Measurements from ENCODE around the gene HIC1. TPM values are rescaled to one million over a fixed set of nuclear protein-coding genes. Genes with fewer than 3 reads are reported as not detected.

The HIC1 gene
- total and polyA plus RNA-seq, 2 experiments from 2014 or later: 9.4 to 10.2 TPM

GRCh38 chr17:2090804-2091534 lies 36.1 kb downstream of the HIC1 start:
- no peak overlapping the region for H2AFZ ChIP-seq
- H4K20me1 ChIP-seq (ENCODE audit: insufficient read depth, poor library complexity, severe bottlenecking): no peaks in the 10 kb centered on the region
- H3K27ac ChIP-seq: peak overlapping the region; percentile 90
- H3K79me2 ChIP-seq: peaks cover 3% of the 10 kb centered on the region
- peak; percentile 31 for TF ChIP-seq CTCF (IDR thresholded peaks at IDR 0.05; ENCODE audit: poor library complexity)
- no peak for TF ChIP-seq EZH2 (IDR thresholded peaks at IDR 0.05; ENCODE audit: borderline replicate concordance)
- peak; percentile 86 for DNase-seq (ENCODE audit: low spot score)
- WGBS (ENCODE audit: low lambda C conversion rate, missing lambda C conversion rate): 64% methylated on average over 2 of the region's 2 CpGs
- no peaks in the 10 kb centered on the region for H3K27me3 ChIP-seq
- no peaks in the 10 kb centered on the region for H3K9me3 ChIP-seq (ENCODE audit: low read depth)
- no peaks in the 10 kb centered on the region for H3K36me3 ChIP-seq (replicated peaks; ENCODE audit: insufficient read depth, low read depth)
- no peak overlapping the region for H3K4me3 ChIP-seq
- H3K4me1 ChIP-seq (ENCODE audit: insufficient read depth): peaks cover 31% of the 10 kb centered on the region
- H3K4me2 ChIP-seq: no peak overlapping the region
- no peaks in the 10 kb centered on the region for H3K9me2 ChIP-seq (replicated peaks; ENCODE audit: insufficient read depth)

- Histone ChIP-seq H3K27ac (no peak overlapping the region), H3K9me2 (replicated peaks; ENCODE audit: insufficient read depth) (no peaks in the 10 kb centered on the region)
- 99% methylated on average over 4 of the region's 4 CpGs for WGBS (ENCODE audit: low lambda C conversion rate, missing lambda C conversion rate)
Measured at GRCh38 chr17:2092253-2092652, 37.4 kb downstream of the HIC1 start.

DNA sequence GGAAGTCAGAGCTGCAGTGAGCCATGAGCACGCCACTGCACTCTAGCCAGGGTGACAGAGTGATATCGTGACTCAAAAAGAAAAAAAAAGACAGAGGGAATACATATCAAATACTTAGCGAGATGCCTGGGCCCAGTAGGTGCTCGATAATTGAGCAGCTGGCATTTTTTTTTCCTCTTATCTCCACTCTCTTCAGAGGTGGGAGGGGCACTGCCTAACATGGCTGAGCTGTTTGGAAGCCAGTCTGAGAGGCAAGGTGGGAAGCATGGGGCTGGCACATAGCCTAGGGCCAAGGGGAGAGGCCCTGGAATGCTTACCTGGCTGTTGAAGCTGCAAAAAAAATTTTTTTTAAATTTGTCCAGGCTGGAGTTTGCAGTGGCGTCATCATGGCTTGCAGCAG lies 38.4 kb downstream of the HIC1 start:
- Histone ChIP-seq H3K79me2 (peaks cover 2% of the 10 kb centered on the region), H3K9me2 (replicated peaks; ENCODE audit: insufficient read depth) (no peaks in the 10 kb centered on the region), H3K9me3 (ENCODE audit: low read depth) (no peaks in the 10 kb centered on the region), H3K27me3 (no peaks in the 10 kb centered on the region), H3K4me2 (no peak overlapping the region), H3K4me1 (ENCODE audit: insufficient read depth) (peaks cover 30% of the 10 kb centered on the region), H2AFZ (no peak overlapping the region), H3K36me3 (replicated peaks; ENCODE audit: insufficient read depth, low read depth) (no peaks in the 10 kb centered on the region), H3K4me3 (no peak overlapping the region), H4K20me1 (ENCODE audit: insufficient read depth, poor library complexity, severe bottlenecking) (no peaks in the 10 kb centered on the region), H3K27ac (no peak overlapping the region)
- TF ChIP-seq EZH2 (IDR thresholded peaks at IDR 0.05; ENCODE audit: borderline replicate concordance) (no peak), CTCF (IDR thresholded peaks at IDR 0.05; ENCODE audit: poor library complexity) (no peak), EZH2phosphoT487 (IDR thresholded peaks at IDR 0.05; ENCODE audit: low read depth, severe bottlenecking, unreplicated experiment) (no peak)
- no peak for DNase-seq (ENCODE audit: low spot score)
- 86% methylated on average over 5 of the region's 5 CpGs for WGBS (ENCODE audit: low lambda C conversion rate, missing lambda C conversion rate)

More at GRCh38 chr17:2092253-2092652, 37.4 kb downstream of the HIC1 start:
- no peak for DNase-seq (ENCODE audit: low spot score)
- Histone ChIP-seq H3K36me3 (replicated peaks; ENCODE audit: insufficient read depth, low read depth) (no peaks in the 10 kb centered on the region), H3K4me1 (ENCODE audit: insufficient read depth) (peaks cover 31% of the 10 kb centered on the region), H3K9me3 (ENCODE audit: low read depth) (no peaks in the 10 kb centered on the region), H3K79me2 (peaks cover 3% of the 10 kb centered on the region), H3K4me2 (no peak overlapping the region), H3K27me3 (no peaks in the 10 kb centered on the region), H2AFZ (no peak overlapping the region), H3K4me3 (no peak overlapping the region), H4K20me1 (ENCODE audit: insufficient read depth, poor library complexity, severe bottlenecking) (no peaks in the 10 kb centered on the region)
- TF ChIP-seq EZH2 (IDR thresholded peaks at IDR 0.05; ENCODE audit: borderline replicate concordance) (no peak), EZH2phosphoT487 (IDR thresholded peaks at IDR 0.05; ENCODE audit: low read depth, severe bottlenecking, unreplicated experiment) (no peak), CTCF (IDR thresholded peaks at IDR 0.05; ENCODE audit: poor library complexity) (no peak)
